Stimulated activated CD8-positive, alpha-beta memory T cell treated with anti-CD3 and anti-CD28 coated beads, Interleukin-7, amount 100 ng/mL, for 1 hour (primary cell): ENCODE data around the gene U2SURP.

ENCODE experiments used
- DNase-seq, 2 donors: peaks; one replicate each; pipeline ENCODE4 v3.0.0-alpha.2; 2020; ENCODE audit warnings: low read depth in 2 of 2

Gene U2SURP

DNA sequence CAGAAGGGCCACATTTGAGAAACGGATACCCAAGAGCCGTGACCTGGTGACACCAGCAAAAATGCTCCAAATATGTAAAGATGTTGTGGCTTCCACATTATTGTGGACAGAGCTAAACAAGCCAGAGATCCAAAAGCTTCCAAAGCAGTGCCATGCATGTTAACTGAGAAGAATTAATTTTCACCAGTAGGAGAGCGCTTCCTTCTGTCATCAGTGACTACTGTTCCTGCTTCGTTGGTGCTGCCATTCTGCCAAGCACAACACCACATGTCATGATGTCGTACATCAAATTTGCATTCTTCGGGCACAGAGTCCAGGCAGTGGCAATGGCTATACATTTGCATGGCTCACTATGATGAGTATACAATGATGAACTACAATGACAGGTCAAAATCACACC, 99.1 kb downstream of the U2SURP start:
- DNase-seq = no peak

DNA sequence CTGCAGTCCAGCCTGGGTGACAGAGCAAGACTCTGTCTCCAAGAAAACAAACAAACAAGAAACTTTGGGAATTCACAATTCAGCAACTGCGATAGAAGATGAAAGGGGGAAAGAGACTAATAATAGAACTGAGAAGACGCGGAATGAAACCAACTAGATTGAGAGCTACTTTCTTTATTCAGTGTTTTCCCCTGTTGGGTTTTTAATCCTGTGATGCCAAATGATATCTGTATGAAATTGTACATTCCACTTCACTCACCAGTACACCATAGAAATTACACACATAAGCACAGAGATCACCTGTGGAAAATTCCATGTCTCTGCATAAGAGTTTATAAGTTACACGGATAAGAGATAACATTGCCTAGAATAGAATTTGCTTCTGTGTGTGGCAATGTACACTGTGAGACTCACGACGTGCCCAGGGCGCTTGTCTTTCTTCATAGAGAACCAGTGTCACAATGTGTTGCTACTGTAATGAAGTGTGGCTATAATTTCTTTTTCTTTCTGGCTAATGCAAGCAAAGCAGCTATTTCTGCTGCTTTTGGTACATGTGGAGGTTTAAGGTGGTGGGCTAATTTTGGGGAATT, 100.5 kb downstream of the U2SURP start:
- no peak for DNase-seq

GRCh38 chr3:143103652-143104051, 102.3 kb downstream of the U2SURP start:
- no peak for DNase-seq

- DNase-seq = no peak
Observed at GRCh38 chr3:143105170-143105569, 103.8 kb downstream of the U2SURP start.

DNA sequence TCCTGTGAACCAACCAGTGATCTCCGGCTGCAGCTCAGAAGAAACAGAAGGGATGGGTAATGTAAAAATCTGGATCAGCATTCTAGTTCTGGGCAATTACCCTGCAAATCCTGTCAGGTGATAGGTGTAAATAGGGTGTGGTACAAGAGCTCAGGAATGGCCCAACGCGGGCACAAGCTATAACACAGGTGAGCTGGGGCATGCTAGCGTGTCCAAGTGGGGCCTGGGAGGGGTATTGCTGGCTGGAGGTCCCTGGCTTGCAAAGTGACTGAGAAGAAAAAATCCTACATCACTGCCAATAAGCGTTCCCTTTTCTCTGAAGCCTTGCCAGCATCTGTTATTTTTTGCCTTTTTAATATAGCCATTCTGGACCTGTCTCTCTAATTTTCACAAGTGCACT, 108.5 kb downstream of the U2SURP start:
- DNase-seq = no peak
